ENCODE results near the gene AACS. TPM values are rescaled to one million over a fixed set of nuclear protein-coding genes. Genes with fewer than 3 reads are reported as not detected.

Gene AACS
- total and polyA plus RNA-seq, 2 of the 8 experiments (the other 6 are each of a cell fraction or from before 2014, with no cell fraction given) = 51.9 to 52.4 TPM

DNA sequence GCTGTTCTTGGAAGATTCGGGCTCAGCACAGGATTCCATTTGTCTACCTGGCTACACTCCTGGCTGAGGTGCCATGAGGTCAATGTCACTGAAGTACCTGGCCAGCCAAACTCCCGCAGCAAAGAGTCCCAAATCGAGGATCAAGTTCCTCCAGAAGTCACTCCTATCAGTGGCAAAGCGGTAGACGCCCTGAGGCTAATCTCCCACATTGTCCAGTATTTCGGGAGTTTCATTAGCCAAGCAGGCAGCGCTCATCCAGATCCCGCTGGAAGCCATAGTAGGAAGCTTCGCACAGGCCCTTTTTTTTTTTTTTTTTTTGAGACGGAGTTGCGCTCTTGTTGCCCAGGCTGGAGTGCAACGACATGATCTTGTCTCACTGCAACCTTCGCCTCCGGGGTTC, 8.9 kb upstream of the AACS start:
- H2BK20ac ChIP-seq (ENCODE audit: low read length) = no peak overlapping the region
- TF ChIP-seq GTF2F1 (IDR thresholded peaks at IDR 0.05; ENCODE audit: borderline replicate concordance, low read depth, low read length) (no peak), FOSL1 (IDR thresholded peaks at IDR 0.05; ENCODE audit: insufficient read depth, low read depth, low read length) (no peak), TCF12 (IDR thresholded peaks at IDR 0.05; ENCODE audit: low read depth, low read length) (no peak), CREB1 (IDR thresholded peaks at IDR 0.05) (no peak), POLR2A (IDR thresholded peaks at IDR 0.05; ENCODE audit: control extremely low read depth in 1 of 2, low read depth in 2 of 2, low read length in 2 of 2) (no peak), POLR2AphosphoS5 (IDR thresholded peaks at IDR 0.05; ENCODE audit: low read depth, low read length) (no peak), SIX5 (IDR thresholded peaks at IDR 0.05; ENCODE audit: low read depth, low read length) (no peak), CTCF (IDR thresholded peaks at IDR 0.05; ENCODE audit: control extremely low read depth in 1 of 3, insufficient read depth in 1 of 3, low read depth in 1 of 3, low read length in 3 of 3) (no peak), ZNF274 (IDR thresholded peaks at IDR 0.05; ENCODE audit: borderline replicate concordance, extremely low read depth, low read length) (no peak), SP2 (IDR thresholded peaks at IDR 0.05; ENCODE audit: low read length) (no peak), POU5F1 (IDR thresholded peaks at IDR 0.05; ENCODE audit: low read depth, low read length) (no peak), HDAC6 (IDR thresholded peaks at IDR 0.05; ENCODE audit: low read depth, low read length) (no peak), NRF1 (IDR thresholded peaks at IDR 0.05; ENCODE audit: low read depth, low read length) (no peak), CEBPB (IDR thresholded peaks at IDR 0.05; ENCODE audit: low read depth, low read length) (no peak)

More for the DNA sequence above, 8.9 kb upstream of the AACS start:
- DNase-seq (ENCODE audit: low read depth in 1 of 2, low spot score in 2 of 2) (no peak), FAIRE-seq (no peak)
- H4K91ac ChIP-seq (replicated peaks; ENCODE audit: insufficient read length, low read length) = no peak overlapping the region
- no peaks in the 10 kb centered on the region for H3K23me2 ChIP-seq (ENCODE audit: low read depth, low read length)
- H4K5ac ChIP-seq (ENCODE audit: insufficient read length, low read depth, low read length) = no peak overlapping the region
- H3K4ac ChIP-seq (replicated peaks; ENCODE audit: insufficient read length, low read depth, low read length) = no peak overlapping the region
- POLR2A ChIA-PET (ENCODE audit: partially characterized antibody) = interaction anchor here (0.7 kb wide), 1 partner anchor 20 kb away, joined by 3 read pairs; no protein-coding TSS in a partner anchor
- H3K27me3 ChIP-seq (replicated peaks in 1 of 4; ENCODE audit: control insufficient read depth in 3 of 4, extremely low read depth in 1 of 4, insufficient read depth in 3 of 4, low read length in 3 of 4) = no peaks in the 10 kb centered on the region
- no peak overlapping the region for H3K27ac ChIP-seq (ENCODE audit: low read depth, low read length)
- H3K79me1 ChIP-seq (ENCODE audit: low read depth, low read length) = no peaks in the 10 kb centered on the region
- H3K18ac ChIP-seq (ENCODE audit: extremely low read depth, low read length) = no peak overlapping the region
- H2AFZ ChIP-seq (ENCODE audit: low read length) = no peak overlapping the region
- H3K56ac ChIP-seq (replicated peaks; ENCODE audit: insufficient read length, low read depth, low read length) = no peak overlapping the region
- H3K9ac ChIP-seq (replicated peaks in 1 of 4; ENCODE audit: extremely low read depth in 1 of 4, low read depth in 3 of 4, low read length in 3 of 4) = no peak overlapping the region
- CTCF ChIA-PET (ENCODE audit: partially characterized antibody) = interaction anchor here (0.6 kb wide), 1 partner anchor 1937 kb away, joined by 3 read pairs; no protein-coding TSS in a partner anchor
- no peaks in the 10 kb centered on the region for H3K36me3 ChIP-seq (ENCODE audit: control insufficient read depth in 2 of 4, insufficient read depth in 4 of 4, low read length in 3 of 4)
- H3K79me2 ChIP-seq (ENCODE audit: control insufficient read depth in 1 of 2, insufficient read depth in 2 of 2, low read length in 2 of 2) = no peaks in the 10 kb centered on the region
- WGBS, 2 experiments (ENCODE audit: extremely low coverage in 1 of 2, insufficient coverage in 1 of 2, insufficient read length in 1 of 2, insufficient replicate concordance in 2 of 2, low coverage in 1 of 2, low lambda C conversion rate in 2 of 2, missing lambda C conversion rate in 1 of 2) = 92% methylated on average over 8 of the region's 14 CpGs; no CpG with 5 or more reads in 1 of the 2 experiments
- no peak overlapping the region for H2BK15ac ChIP-seq (ENCODE audit: low read length)
- no peak overlapping the region for H3K4me2 ChIP-seq (ENCODE audit: insufficient read depth in 1 of 2, low read depth in 2 of 2, low read length in 2 of 2)
- peaks cover 3 to 8% of the 10 kb centered on the region in 2 experiments; a peak in 2 of 4 replicates for H3K9me3 ChIP-seq (ENCODE audit: insufficient read depth in 2 of 2, low read depth in 1 of 2, low read length in 1 of 2)
- no peak overlapping the region for H2BK5ac ChIP-seq (ENCODE audit: low read depth, low read length)
- H4K20me1 ChIP-seq (replicated peaks in 1 of 2; ENCODE audit: control insufficient read depth in 1 of 2, insufficient read depth in 2 of 2, low read length in 2 of 2) = no peaks in the 10 kb centered on the region
- H2AK5ac ChIP-seq (ENCODE audit: low read depth, low read length) = no peak overlapping the region
- no peak overlapping the region for H3K23ac ChIP-seq (ENCODE audit: insufficient read length)
- H4K8ac ChIP-seq (ENCODE audit: extremely low read depth, insufficient read depth, low read length) = no peak overlapping the region
- no peak overlapping the region for H2BK120ac ChIP-seq (replicated peaks; ENCODE audit: low read depth, low read length)
- H3K4me1 ChIP-seq (replicated peaks in 1 of 4; ENCODE audit: control insufficient read depth in 3 of 4, insufficient read depth in 4 of 4, low read length in 3 of 4) = no peaks in the 10 kb centered on the region; a peak in 1 of 7 replicates
- H3K4me3 ChIP-seq (ENCODE audit: extremely low read depth in 1 of 4, insufficient read depth in 2 of 4, low read depth in 3 of 4, low read length in 4 of 4) = no peak overlapping the region
- peak overlapping the region; percentile 27; the same call in 1 of the 2 replicates for H2BK12ac ChIP-seq (ENCODE audit: low read depth, low read length)
- no peak overlapping the region for H3K14ac ChIP-seq (ENCODE audit: insufficient read length)

Measured in H1 (cell line).